SU-DHL-6 (cell line): Measurements from ENCODE around the gene DOCK10.

Experiments used
- H2AFZ ChIP-seq: fragments of 200-600 bp; sonication (generic); 2 replicates; pipeline ENCODE4 v1.6.1; 2014; ENCODE audit warnings: low read depth, mild to moderate bottlenecking, moderate library complexity, mixed read lengths, antibody characterized with exemption, low read length; ENCODE audit not compliant: severe bottlenecking
- H3F3A ChIP-seq: fragments of 200-600 bp; shearing (Covaris generic); 2 replicates; pipeline ENCODE4 v1.6.0; 2016; ENCODE audit warnings: antibody characterized with exemption, mild to moderate bottlenecking; ENCODE audit not compliant: insufficient read depth
- H3K27ac ChIP-seq: fragments of 200-600 bp; sonication (generic); 2 replicates; pipeline ENCODE4 v1.5.1; 2016; ENCODE audit warnings: low read depth, mild to moderate bottlenecking, low read length, moderate library complexity, mixed read lengths
- H3K27me3 ChIP-seq: fragments of 200-600 bp; sonication (generic), shearing (Covaris generic); 2 replicates; pipeline ENCODE4 v1.6.0; 2014; ENCODE audit warnings: mild to moderate bottlenecking, low read length
- H3K36me3 ChIP-seq: fragments of 200-600 bp; sonication (generic); 2 replicates; pipeline ENCODE4 v1.6.1; 2014; ENCODE audit warnings: mild to moderate bottlenecking, low read length, mixed read lengths
- H3K4me2 ChIP-seq: fragments of 300-600, 200-600 bp; shearing (Covaris generic), sonication (generic); 2 replicates; pipeline ENCODE4 v1.6.0; 2014; ENCODE audit warnings: low read length, low read depth, mild to moderate bottlenecking; ENCODE audit not compliant: poor library complexity, severe bottlenecking
- H3K4me3 ChIP-seq: fragments of 200-600 bp; sonication (generic); 2 replicates; pipeline ENCODE4 v1.5.1; 2014; ENCODE audit warnings: antibody characterized with exemption, low read length, mild to moderate bottlenecking, mixed read lengths; ENCODE audit not compliant: insufficient read depth, poor library complexity, severe bottlenecking
- H3K79me2 ChIP-seq: fragments of 200-600 bp; sonication (generic); 2 replicates; pipeline ENCODE4 v1.6.1; 2014; ENCODE audit warnings: mild to moderate bottlenecking, low read length, moderate library complexity; ENCODE audit not compliant: insufficient read depth
- H3K9ac ChIP-seq: fragments of 200-600 bp; sonication (generic); 2 replicates; pipeline ENCODE4 v1.7.0; 2014; ENCODE audit warnings: mild to moderate bottlenecking, low read length
- H3K9me2 ChIP-seq: fragments of 200-600 bp; sonication (generic); replicated peaks from 2 replicates; pipeline ENCODE4 v1.6.1; 2014; ENCODE audit warnings: low read length; ENCODE audit not compliant: insufficient read depth
- H3K9me3 ChIP-seq: fragments of 200-600 bp; sonication (generic); 2 replicates; pipeline ENCODE4 v1.6.1; 2014; ENCODE audit warnings: low read length, mixed read lengths; ENCODE audit not compliant: insufficient read depth
- H4K20me1 ChIP-seq: fragments of 200-600 bp; sonication (generic); 2 replicates; pipeline ENCODE4 v1.6.1; 2014; ENCODE audit warnings: low read depth, mild to moderate bottlenecking, antibody characterized with exemption, low read length, moderate library complexity, mixed read lengths
- CTCF ChIP-seq: fragments of 200-600 bp; sonication (generic); IDR thresholded peaks from one replicate; pipeline ENCODE4 v1.5.1; 2017; ENCODE audit warnings: antibody characterized with exemption, mild to moderate bottlenecking, low read length, moderate library complexity; ENCODE audit not compliant: insufficient read depth, poor library complexity, severe bottlenecking
- EZH2phosphoT487 ChIP-seq: fragments of 200-600 bp; sonication (generic), shearing (Covaris generic); conservative IDR thresholded peaks from 2 replicates; pipeline ENCODE4 v1.6.1; 2018; ENCODE audit warnings: mild to moderate bottlenecking, antibody characterized with exemption, low read length, moderate library complexity, mixed read lengths

DOCK10 gene

GRCh38 chr2:224915136-224915535 lies 127.1 kb downstream of the DOCK10 start:
- Histone ChIP-seq H3K79me2 (no peaks in the 10 kb centered on the region), H3K36me3 (no peaks in the 10 kb centered on the region), H3K27me3 (no peaks in the 10 kb centered on the region), H4K20me1 (no peaks in the 10 kb centered on the region), H3K9ac (no peak overlapping the region), H3K27ac (no peak overlapping the region), H3K4me3 (no peak overlapping the region), H3K4me2 (no peak overlapping the region), H3F3A (no peaks in the 10 kb centered on the region), H3K9me3 (no peaks in the 10 kb centered on the region), H3K9me2 (no peaks in the 10 kb centered on the region), H2AFZ (no peak overlapping the region)
- TF ChIP-seq CTCF = no peak
- no peak for TF ChIP-seq EZH2phosphoT487

- no peak overlapping the region for H3K4me2 ChIP-seq
- no peaks in the 10 kb centered on the region for H3K9me2 ChIP-seq
- H3K79me2 ChIP-seq = no peaks in the 10 kb centered on the region
- H3K27me3 ChIP-seq = no peaks in the 10 kb centered on the region
- H3K27ac ChIP-seq = no peak overlapping the region
- no peak overlapping the region for H3K9ac ChIP-seq
- H4K20me1 ChIP-seq = no peaks in the 10 kb centered on the region
- TF ChIP-seq EZH2phosphoT487 (no peak), CTCF (no peak)
- H2AFZ ChIP-seq = no peak overlapping the region
- H3K36me3 ChIP-seq = no peaks in the 10 kb centered on the region
- H3K4me3 ChIP-seq = no peak overlapping the region
- H3F3A ChIP-seq = no peaks in the 10 kb centered on the region
- no peaks in the 10 kb centered on the region for H3K9me3 ChIP-seq
Observed at GRCh38 chr2:224910574-224910925, 131.7 kb downstream of the DOCK10 start.

- Histone ChIP-seq H3K27ac (no peak overlapping the region), H3K4me2 (no peak overlapping the region)
Observed at GRCh38 chr2:224909885-224910573, 132.2 kb downstream of the DOCK10 start.

More at GRCh38 chr2:224909885-224910573, 132.2 kb downstream of the DOCK10 start:
- Histone ChIP-seq H3K27me3 (no peaks in the 10 kb centered on the region), H3F3A (no peaks in the 10 kb centered on the region), H3K4me3 (no peak overlapping the region), H3K36me3 (no peaks in the 10 kb centered on the region), H3K9ac (no peak overlapping the region), H2AFZ (no peak overlapping the region), H3K9me2 (no peaks in the 10 kb centered on the region), H4K20me1 (no peaks in the 10 kb centered on the region), H3K9me3 (no peaks in the 10 kb centered on the region), H3K79me2 (no peaks in the 10 kb centered on the region)
- TF ChIP-seq EZH2phosphoT487 (no peak), CTCF (no peak)
